ENCODE results near the gene ZC3H14. TPM values are rescaled to one million over a fixed set of nuclear protein-coding genes. Genes with fewer than 3 reads are reported as not detected.

The ZC3H14 gene
- total RNA-seq, 1 donor from 2014 or later = 140 TPM

GRCh38 chr14:88630565-88630964, 67.7 kb downstream of the ZC3H14 start:
- peaks cover 3% of the 10 kb centered on the region for H3K27me3 Mint-ChIP-seq (ENCODE audit: insufficient read depth, low read depth)
- Histone ChIP-seq H3K27ac (no peak overlapping the region), H3K9me3 (ENCODE audit: low read depth) (no peaks in the 10 kb centered on the region), H3K4me1 (no peaks in the 10 kb centered on the region), H3K27me3 (no peaks in the 10 kb centered on the region), H2AFZ (replicated peaks) (no peak overlapping the region), H3K36me3 (no peaks in the 10 kb centered on the region), H4K20me1 (ENCODE audit: low read depth) (no peaks in the 10 kb centered on the region), H3K4me3 (no peak overlapping the region), H3K9ac (no peak overlapping the region), H3F3A (ENCODE audit: low read depth) (no peaks in the 10 kb centered on the region), H3K4me2 (no peak overlapping the region), H3K79me2 (ENCODE audit: low read depth) (no peaks in the 10 kb centered on the region)
- no peaks in the 10 kb centered on the region for H3K36me3 Mint-ChIP-seq
- DNase-seq (ENCODE audit: low spot score) = no peak
- no peak overlapping the region for H3K27ac Mint-ChIP-seq
- no peaks in the 10 kb centered on the region for H3K9me3 Mint-ChIP-seq
- no peak overlapping the region for H3K4me3 Mint-ChIP-seq
- no peak for TF ChIP-seq CTCF (IDR thresholded peaks at IDR 0.05)
- TF ChIP-seq EZH2phosphoT487 (IDR thresholded peaks at IDR 0.05) = no peak
- H3K4me1 Mint-ChIP-seq = no peaks in the 10 kb centered on the region

DNA sequence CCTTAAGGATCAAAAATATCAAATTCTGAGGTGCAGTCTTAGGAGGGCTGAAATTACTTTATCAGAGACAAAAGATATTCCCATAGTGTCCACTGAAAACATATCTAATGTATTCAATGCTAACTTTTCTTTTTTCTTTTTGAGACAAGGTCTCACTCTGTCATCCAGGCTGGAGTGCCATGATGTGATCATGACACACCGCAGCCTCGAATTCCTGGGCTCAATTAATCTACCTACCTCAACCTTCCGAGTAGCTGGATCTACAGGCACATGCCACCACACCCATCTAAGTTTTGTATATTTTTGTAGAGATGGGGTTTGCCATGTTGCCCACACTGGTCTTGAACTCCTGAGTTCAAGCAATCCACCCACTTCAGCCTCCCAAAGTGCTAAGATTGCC, 68.3 kb downstream of the ZC3H14 start:
- no peaks in the 10 kb centered on the region for H3K4me1 Mint-ChIP-seq
- Histone ChIP-seq H2AFZ (replicated peaks) (no peak overlapping the region), H3K4me3 (no peak overlapping the region), H3K9me3 (ENCODE audit: low read depth) (no peaks in the 10 kb centered on the region), H3K36me3 (no peaks in the 10 kb centered on the region), H3K79me2 (ENCODE audit: low read depth) (no peaks in the 10 kb centered on the region), H3K4me2 (no peak overlapping the region), H4K20me1 (ENCODE audit: low read depth) (no peaks in the 10 kb centered on the region), H3F3A (ENCODE audit: low read depth) (no peaks in the 10 kb centered on the region), H3K27ac (no peak overlapping the region), H3K9ac (no peak overlapping the region), H3K27me3 (no peaks in the 10 kb centered on the region), H3K4me1 (no peaks in the 10 kb centered on the region)
- no peaks in the 10 kb centered on the region for H3K36me3 Mint-ChIP-seq
- H3K4me3 Mint-ChIP-seq = no peak overlapping the region
- H3K9me3 Mint-ChIP-seq = no peaks in the 10 kb centered on the region
- H3K27me3 Mint-ChIP-seq (ENCODE audit: insufficient read depth, low read depth) = peaks cover 3% of the 10 kb centered on the region
- H3K27ac Mint-ChIP-seq = no peak overlapping the region
- TF ChIP-seq EZH2phosphoT487 (IDR thresholded peaks at IDR 0.05) = no peak
- TF ChIP-seq EZH2 (IDR thresholded peaks at IDR 0.05) = no peak
- TF ChIP-seq CTCF (IDR thresholded peaks at IDR 0.05) = no peak
- no peak for DNase-seq (ENCODE audit: low spot score)

DNA sequence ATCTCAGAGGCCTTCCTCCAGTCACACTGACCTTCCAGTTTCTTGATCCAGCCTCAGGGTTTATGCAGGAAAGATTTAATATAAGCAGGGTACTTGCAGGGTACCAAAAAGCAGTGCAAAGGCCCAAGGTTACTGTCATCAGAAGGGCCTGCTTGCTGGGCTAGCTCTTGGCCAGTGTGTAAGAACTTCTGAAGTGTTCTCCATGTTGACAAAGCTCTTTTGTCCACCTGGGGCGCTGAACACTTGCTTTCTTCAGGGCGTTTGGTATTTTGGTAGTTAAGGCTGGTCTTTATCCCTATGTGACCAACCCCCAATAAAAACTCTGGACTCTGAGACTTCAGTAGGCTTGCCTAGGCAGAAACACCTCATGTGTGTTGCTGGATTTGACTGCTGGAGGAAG, 69.7 kb downstream of the ZC3H14 start:
- Histone ChIP-seq H4K20me1 (ENCODE audit: low read depth) (no peaks in the 10 kb centered on the region), H3K4me2 (no peak overlapping the region), H3K4me1 (no peaks in the 10 kb centered on the region), H2AFZ (replicated peaks) (no peak overlapping the region), H3K4me3 (no peak overlapping the region), H3K27ac (no peak overlapping the region), H3K36me3 (no peaks in the 10 kb centered on the region), H3K27me3 (no peaks in the 10 kb centered on the region), H3K9me3 (ENCODE audit: low read depth) (no peaks in the 10 kb centered on the region), H3K79me2 (ENCODE audit: low read depth) (no peaks in the 10 kb centered on the region), H3F3A (ENCODE audit: low read depth) (no peaks in the 10 kb centered on the region), H3K9ac (no peak overlapping the region)
- no peak for TF ChIP-seq EZH2phosphoT487 (IDR thresholded peaks at IDR 0.05)
- TF ChIP-seq CTCF (IDR thresholded peaks at IDR 0.05) = no peak
- TF ChIP-seq EZH2 (IDR thresholded peaks at IDR 0.05) = no peak
- peaks cover 5% of the 10 kb centered on the region for H3K27me3 Mint-ChIP-seq (ENCODE audit: insufficient read depth, low read depth)
- no peak overlapping the region for H3K4me3 Mint-ChIP-seq
- H3K27ac Mint-ChIP-seq = no peak overlapping the region
- DNase-seq (ENCODE audit: low spot score) = no peak
- H3K4me1 Mint-ChIP-seq = no peaks in the 10 kb centered on the region
- H3K9me3 Mint-ChIP-seq = no peaks in the 10 kb centered on the region
- H3K36me3 Mint-ChIP-seq = no peaks in the 10 kb centered on the region

DNA sequence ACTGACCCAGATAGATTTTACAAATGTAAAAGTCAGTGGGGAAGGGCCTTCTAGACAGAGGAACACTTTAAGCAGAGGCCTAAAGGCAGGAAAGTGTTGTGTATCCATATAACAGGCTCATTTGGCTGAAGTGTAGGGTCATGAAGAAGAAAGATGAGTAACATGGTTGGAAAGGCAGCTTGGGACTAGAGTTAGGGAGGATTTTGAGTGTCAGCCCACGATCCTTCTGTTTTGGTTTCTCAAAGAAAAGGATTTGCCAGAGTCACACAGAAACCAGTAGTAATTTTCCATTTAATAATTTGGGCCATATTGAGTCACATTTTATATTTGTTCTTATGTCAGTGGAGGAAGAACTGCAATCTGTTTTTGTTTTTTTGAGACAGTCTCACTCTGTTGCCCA, 76.4 kb downstream of the ZC3H14 start:
- Histone ChIP-seq H3K36me3 (peaks cover 3% of the 10 kb centered on the region), H2AFZ (replicated peaks) (no peak overlapping the region), H3K79me2 (ENCODE audit: low read depth) (no peaks in the 10 kb centered on the region), H3K4me2 (no peak overlapping the region), H3K4me3 (no peak overlapping the region), H3K4me1 (no peaks in the 10 kb centered on the region), H3K27ac (no peak overlapping the region), H4K20me1 (ENCODE audit: low read depth) (no peaks in the 10 kb centered on the region), H3K27me3 (no peaks in the 10 kb centered on the region), H3F3A (ENCODE audit: low read depth) (no peaks in the 10 kb centered on the region), H3K9me3 (ENCODE audit: low read depth) (peaks cover 3% of the 10 kb centered on the region), H3K9ac (no peak overlapping the region)
- no peak for DNase-seq (ENCODE audit: low spot score)
- Mint-ChIP-seq H3K27me3 (ENCODE audit: insufficient read depth, low read depth) (peaks cover 2% of the 10 kb centered on the region), H3K4me1 (no peaks in the 10 kb centered on the region), H3K27ac (no peak overlapping the region), H3K36me3 (no peaks in the 10 kb centered on the region), H3K4me3 (no peak overlapping the region), H3K9me3 (peaks cover 10% of the 10 kb centered on the region)
- TF ChIP-seq CTCF (IDR thresholded peaks at IDR 0.05) (no peak), EZH2 (IDR thresholded peaks at IDR 0.05) (no peak), EZH2phosphoT487 (IDR thresholded peaks at IDR 0.05) (no peak)

Measured in neural progenitor cell (in vitro differentiated cells).